ENCODE data around the gene TATDN3.
"Not testable (repeated sequence)": the region's sequence is repeated elsewhere in the genome, so short reads cannot be mapped to it uniquely, and the experiment has no call there.

TATDN3 gene

GRCh38 chr1:212774584-212774983 lies 17.1 kb upstream of the TATDN3 start:
- no peak for TF ChIP-seq POU2F2 (IDR thresholded peaks at IDR 0.05; ENCODE audit: low read depth, low read length)
- no peak for TF ChIP-seq POLR2AphosphoS5 (IDR thresholded peaks at IDR 0.05; ENCODE audit: low read depth, low read length)
- TF ChIP-seq SPI1 (IDR thresholded peaks at IDR 0.05; ENCODE audit: low read depth, low read length): peak; percentile 82
- FAIRE-seq (no peak), DNase-seq (ENCODE audit: insufficient read length, low spot score) (no peak)

- DNase-seq (ENCODE audit: insufficient read length, low spot score): no peak
- no peak for TF ChIP-seq POLR2A (IDR thresholded peaks at IDR 0.05; ENCODE audit: low read depth, low read length)
- no peak for TF ChIP-seq POLR2AphosphoS5 (IDR thresholded peaks at IDR 0.05; ENCODE audit: low read depth, low read length)
- no peak for TF ChIP-seq POU2F2 (IDR thresholded peaks at IDR 0.05; ENCODE audit: low read depth, low read length)
- TF ChIP-seq PAX5 (IDR thresholded peaks at IDR 0.05; ENCODE audit: insufficient read depth, low read length, severe bottlenecking): no peak
- no peak for TF ChIP-seq SPI1 (IDR thresholded peaks at IDR 0.05; ENCODE audit: low read depth, low read length)
- no peak for TF ChIP-seq TAF1 (IDR thresholded peaks at IDR 0.05; ENCODE audit: low read depth, low read length)
- no peak for FAIRE-seq
Measured at GRCh38 chr1:212775241-212775640, 16.5 kb upstream of the TATDN3 start.

- TF ChIP-seq PAX5 (IDR thresholded peaks at IDR 0.05; ENCODE audit: insufficient read depth, low read length, severe bottlenecking) (no peak), POLR2A (IDR thresholded peaks at IDR 0.05; ENCODE audit: low read depth, low read length) (no peak), POU2F2 (IDR thresholded peaks at IDR 0.05; ENCODE audit: low read depth, low read length) (no peak), POLR2AphosphoS5 (IDR thresholded peaks at IDR 0.05; ENCODE audit: low read depth, low read length) (no peak), SPI1 (IDR thresholded peaks at IDR 0.05; ENCODE audit: low read depth, low read length) (no peak), TAF1 (IDR thresholded peaks at IDR 0.05; ENCODE audit: low read depth, low read length) (no peak)
- DNase-seq (ENCODE audit: insufficient read length, low spot score): no peak
- FAIRE-seq: no peak
Measured at GRCh38 chr1:212777151-212777550, 14.5 kb upstream of the TATDN3 start.

GRCh38 chr1:212779086-212779485 lies 12.6 kb upstream of the TATDN3 start:
- not testable (repeated sequence) for FAIRE-seq; DNase-seq (ENCODE audit: insufficient read length, low spot score)

DNA sequence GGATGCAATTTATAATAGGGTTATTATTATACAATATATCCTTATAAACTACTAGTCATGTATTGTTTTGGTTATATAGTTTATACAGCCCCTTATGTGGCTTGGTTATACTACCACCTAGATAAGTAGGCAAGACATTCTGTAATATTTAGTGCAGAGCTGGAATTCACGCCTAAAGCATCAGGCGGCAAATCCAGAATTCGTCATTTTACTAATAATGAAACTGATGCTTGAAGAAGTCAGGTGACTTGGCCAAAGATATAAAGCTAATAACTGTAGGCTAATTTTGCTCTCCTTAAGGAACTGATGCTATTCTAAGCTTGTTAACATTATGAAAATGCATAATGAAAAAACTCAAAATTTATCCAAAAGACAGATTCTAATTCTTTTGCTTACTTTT lies 10.9 kb upstream of the TATDN3 start:
- no peak for DNase-seq (ENCODE audit: insufficient read length, low spot score)
- no peak for FAIRE-seq
- TF ChIP-seq TAF1 (IDR thresholded peaks at IDR 0.05; ENCODE audit: low read depth, low read length): no peak
- no peak for TF ChIP-seq SPI1 (IDR thresholded peaks at IDR 0.05; ENCODE audit: low read depth, low read length)
- TF ChIP-seq POLR2AphosphoS5 (IDR thresholded peaks at IDR 0.05; ENCODE audit: low read depth, low read length): no peak
- TF ChIP-seq POLR2A (IDR thresholded peaks at IDR 0.05; ENCODE audit: low read depth, low read length): no peak
- no peak for TF ChIP-seq POU2F2 (IDR thresholded peaks at IDR 0.05; ENCODE audit: low read depth, low read length)
- no peak for TF ChIP-seq PAX5 (IDR thresholded peaks at IDR 0.05; ENCODE audit: insufficient read depth, low read length, severe bottlenecking)

DNA sequence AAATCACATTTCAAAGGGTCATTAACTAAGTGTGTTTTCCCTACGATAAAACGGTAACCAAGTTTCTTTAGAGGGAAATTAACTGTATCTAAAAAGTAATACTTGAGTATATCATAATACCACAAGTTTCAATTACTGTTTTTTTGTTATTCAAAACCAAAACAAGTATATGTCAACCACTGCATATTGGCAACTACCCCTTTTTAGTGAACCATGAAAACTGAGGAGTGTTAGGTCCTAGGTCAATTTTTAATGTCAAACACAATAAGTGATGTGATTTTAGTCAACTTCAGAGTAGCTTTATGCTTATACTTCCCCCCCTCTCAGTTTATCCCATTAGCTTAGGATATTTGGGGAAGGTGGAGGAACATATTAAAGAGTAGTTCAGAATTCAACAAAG lies 10.5 kb upstream of the TATDN3 start:
- FAIRE-seq: no peak
- TF ChIP-seq SPI1 (IDR thresholded peaks at IDR 0.05; ENCODE audit: low read depth, low read length) (no peak), TAF1 (IDR thresholded peaks at IDR 0.05; ENCODE audit: low read depth, low read length) (no peak), PAX5 (IDR thresholded peaks at IDR 0.05; ENCODE audit: insufficient read depth, low read length, severe bottlenecking) (no peak), POLR2A (IDR thresholded peaks at IDR 0.05; ENCODE audit: low read depth, low read length) (no peak)
- no peak for DNase-seq (ENCODE audit: insufficient read length, low spot score)

DNA sequence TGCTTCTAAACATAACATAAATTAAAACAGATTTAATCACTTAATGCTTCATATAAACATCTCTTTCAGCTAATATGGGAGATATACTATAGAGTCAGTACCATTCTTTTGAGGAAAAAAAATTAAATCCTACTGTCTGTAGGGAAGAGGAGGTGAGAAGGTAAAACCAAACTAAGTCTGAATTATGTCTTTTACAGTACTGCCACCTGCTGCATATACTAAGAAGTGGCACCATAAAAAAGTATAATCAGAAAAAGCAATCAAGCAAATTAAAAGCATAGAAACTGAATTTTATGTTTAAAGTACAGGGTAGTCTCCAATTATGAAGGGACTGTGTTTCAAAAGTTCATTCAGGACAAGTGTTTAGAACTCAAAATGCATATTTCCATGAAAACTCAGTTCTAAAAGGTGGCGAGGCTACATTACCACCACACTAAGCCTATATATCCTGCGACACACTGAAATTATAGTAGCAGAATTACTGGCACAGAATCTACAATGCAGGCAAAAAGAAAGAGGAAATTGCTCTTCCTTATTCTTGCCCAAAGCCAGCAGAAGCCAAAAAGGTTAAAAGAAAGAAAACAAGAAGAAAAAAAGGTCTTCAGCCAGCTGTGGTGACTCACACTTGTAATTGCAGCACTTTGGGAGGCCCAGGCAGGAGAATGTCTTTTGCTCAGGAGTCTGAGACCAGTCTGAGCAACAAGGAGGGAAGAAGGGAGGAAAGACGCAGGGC lies 9.1 kb upstream of the TATDN3 start:
- FAIRE-seq: peak; percentile 81
- DNase-seq (ENCODE audit: insufficient read length, low spot score): no peak
- TF ChIP-seq SPI1 (IDR thresholded peaks at IDR 0.05; ENCODE audit: low read depth, low read length) (no peak), PAX5 (IDR thresholded peaks at IDR 0.05; ENCODE audit: insufficient read depth, low read length, severe bottlenecking) (no peak), TAF1 (IDR thresholded peaks at IDR 0.05; ENCODE audit: low read depth, low read length) (no peak), POLR2AphosphoS5 (IDR thresholded peaks at IDR 0.05; ENCODE audit: low read depth, low read length) (no peak), POU2F2 (IDR thresholded peaks at IDR 0.05; ENCODE audit: low read depth, low read length) (no peak), POLR2A (IDR thresholded peaks at IDR 0.05; ENCODE audit: low read depth, low read length) (no peak)

- DNase-seq (ENCODE audit: insufficient read length, low spot score) (no peak), FAIRE-seq (no peak)
- TF ChIP-seq TAF1 (IDR thresholded peaks at IDR 0.05; ENCODE audit: low read depth, low read length) (no peak), POU2F2 (IDR thresholded peaks at IDR 0.05; ENCODE audit: low read depth, low read length) (no peak), PAX5 (IDR thresholded peaks at IDR 0.05; ENCODE audit: insufficient read depth, low read length, severe bottlenecking) (no peak), POLR2A (IDR thresholded peaks at IDR 0.05; ENCODE audit: low read depth, low read length) (no peak), POLR2AphosphoS5 (IDR thresholded peaks at IDR 0.05; ENCODE audit: low read depth, low read length) (no peak), SPI1 (IDR thresholded peaks at IDR 0.05; ENCODE audit: low read depth, low read length) (no peak)
Measured at GRCh38 chr1:212783976-212784375, 7.7 kb upstream of the TATDN3 start.

- no peak for DNase-seq (ENCODE audit: insufficient read length, low spot score)
- TF ChIP-seq POU2F2 (IDR thresholded peaks at IDR 0.05; ENCODE audit: low read depth, low read length) (no peak), SPI1 (IDR thresholded peaks at IDR 0.05; ENCODE audit: low read depth, low read length) (no peak), PAX5 (IDR thresholded peaks at IDR 0.05; ENCODE audit: insufficient read depth, low read length, severe bottlenecking) (no peak), TAF1 (IDR thresholded peaks at IDR 0.05; ENCODE audit: low read depth, low read length) (no peak), POLR2AphosphoS5 (IDR thresholded peaks at IDR 0.05; ENCODE audit: low read depth, low read length) (no peak), POLR2A (IDR thresholded peaks at IDR 0.05; ENCODE audit: low read depth, low read length) (no peak)
- no peak for FAIRE-seq
Measured at GRCh38 chr1:212785871-212786270, 5.8 kb upstream of the TATDN3 start.

DNA sequence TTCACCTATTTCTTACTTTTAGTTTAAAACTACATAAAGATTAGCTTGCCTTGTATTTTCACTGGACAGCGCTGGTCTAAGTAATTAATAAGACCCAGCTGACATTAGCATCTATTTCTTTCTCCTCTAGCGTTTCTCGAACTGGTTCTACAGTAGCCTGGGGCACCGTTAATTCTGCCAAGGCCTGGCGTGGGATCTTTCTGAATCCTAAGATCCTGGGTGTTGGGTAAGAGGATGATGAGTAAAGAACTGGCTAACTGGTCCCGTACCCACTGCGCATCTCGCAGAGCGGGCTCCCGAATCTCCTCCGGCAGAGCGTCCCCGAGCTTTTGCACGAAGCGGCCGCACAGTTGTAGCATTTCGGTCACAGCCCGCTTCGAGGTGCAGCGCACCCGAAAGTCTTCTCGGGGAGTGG lies 426 bp upstream of the TATDN3 start:
- FAIRE-seq (no peak), DNase-seq (ENCODE audit: insufficient read length, low spot score) (peak; percentile 30)
- no peak for TF ChIP-seq TAF1 (IDR thresholded peaks at IDR 0.05; ENCODE audit: low read depth, low read length)
- no peak for TF ChIP-seq POU2F2 (IDR thresholded peaks at IDR 0.05; ENCODE audit: low read depth, low read length)
- TF ChIP-seq SPI1 (IDR thresholded peaks at IDR 0.05; ENCODE audit: low read depth, low read length): no peak
- TF ChIP-seq POLR2AphosphoS5 (IDR thresholded peaks at IDR 0.05; ENCODE audit: low read depth, low read length): no peak
- no peak for TF ChIP-seq POLR2A (IDR thresholded peaks at IDR 0.05; ENCODE audit: low read depth, low read length)
- TF ChIP-seq PAX5 (IDR thresholded peaks at IDR 0.05; ENCODE audit: insufficient read depth, low read length, severe bottlenecking): no peak

All from GM12891 (cell line).